Measurements from ENCODE around the gene GXYLT1. TPM values are rescaled to one million over a fixed set of nuclear protein-coding genes. Genes with fewer than 3 reads are reported as not detected.

Gene GXYLT1
- total and polyA plus RNA-seq, 8 donors = 1.4 to 17.6 (median 6.1) TPM

DNA sequence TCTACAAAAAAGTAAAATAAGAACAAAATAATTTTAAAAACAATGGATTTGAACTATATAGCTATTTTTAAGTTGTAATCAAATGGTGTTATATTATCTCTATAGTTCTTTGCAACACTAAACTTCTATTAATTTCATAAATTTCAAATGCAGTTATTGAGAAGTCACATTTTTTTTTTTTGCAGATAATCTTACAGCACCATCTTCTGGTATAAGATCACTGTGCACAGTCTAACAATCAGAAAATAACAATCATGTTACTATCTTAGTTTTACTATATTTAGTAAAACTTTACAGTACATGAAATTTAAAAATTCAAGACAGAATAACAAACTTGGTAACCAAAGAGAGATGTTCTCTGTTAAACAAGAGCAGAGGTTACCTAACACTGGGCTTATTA, 40.6 kb downstream of the GXYLT1 start:
- no peaks in the 10 kb centered on the region for H3K9me3 ChIP-seq
- intact Hi-C loops (cut with DNase I; ENCODE audit: low total_unique reads) = no loop called here
- no peak for DNase-seq
- TF ChIP-seq, protein P1, sequence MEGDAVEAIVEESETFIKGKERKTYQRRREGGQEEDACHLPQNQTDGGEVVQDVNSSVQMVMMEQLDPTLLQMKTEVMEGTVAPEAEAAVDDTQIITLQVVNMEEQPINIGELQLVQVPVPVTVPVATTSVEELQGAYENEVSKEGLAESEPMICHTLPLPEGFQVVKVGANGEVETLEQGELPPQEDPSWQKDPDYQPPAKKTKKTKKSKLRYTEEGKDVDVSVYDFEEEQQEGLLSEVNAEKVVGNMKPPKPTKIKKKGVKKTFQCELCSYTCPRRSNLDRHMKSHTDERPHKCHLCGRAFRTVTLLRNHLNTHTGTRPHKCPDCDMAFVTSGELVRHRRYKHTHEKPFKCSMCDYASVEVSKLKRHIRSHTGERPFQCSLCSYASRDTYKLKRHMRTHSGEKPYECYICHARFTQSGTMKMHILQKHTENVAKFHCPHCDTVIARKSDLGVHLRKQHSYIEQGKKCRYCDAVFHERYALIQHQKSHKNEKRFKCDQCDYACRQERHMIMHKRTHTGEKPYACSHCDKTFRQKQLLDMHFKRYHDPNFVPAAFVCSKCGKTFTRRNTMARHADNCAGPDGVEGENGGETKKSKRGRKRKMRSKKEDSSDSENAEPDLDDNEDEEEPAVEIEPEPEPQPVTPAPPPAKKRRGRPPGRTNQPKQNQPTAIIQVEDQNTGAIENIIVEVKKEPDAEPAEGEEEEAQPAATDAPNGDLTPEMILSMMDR (IDR thresholded peaks at IDR 0.05) = no peak
- no peak for TF ChIP-seq POLR2A (IDR thresholded peaks at IDR 0.05)
- no peak for TF ChIP-seq EP300 (IDR thresholded peaks at IDR 0.05)
- no peaks in the 10 kb centered on the region for H3K27me3 ChIP-seq
- no peak overlapping the region for H3K4me3 ChIP-seq
- peaks cover 0 to 16% (median 2%) of the 10 kb centered on the region in 4 donors for H3K36me3 ChIP-seq
- no peaks in the 10 kb centered on the region for H3K4me1 ChIP-seq
- no peak overlapping the region for H3K27ac ChIP-seq

DNA sequence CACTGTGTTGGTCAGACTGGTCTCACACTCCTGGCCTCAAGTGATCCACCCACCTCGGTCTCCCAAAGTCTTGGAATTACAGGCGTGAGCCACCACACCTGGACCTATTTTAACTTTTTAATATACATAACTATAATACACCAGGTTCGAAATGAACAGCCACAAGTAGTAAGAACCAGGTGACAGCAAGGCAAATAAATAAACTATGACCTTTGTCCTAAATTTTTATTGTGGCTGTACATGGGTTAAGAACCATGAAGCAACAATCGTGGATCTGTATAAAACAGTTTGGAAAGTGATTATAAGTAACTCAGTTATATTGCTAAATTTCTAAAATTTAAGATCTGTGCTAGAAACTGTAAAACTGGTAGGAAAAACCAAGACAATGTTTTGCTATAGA, 41.5 kb downstream of the GXYLT1 start:
- no peak for DNase-seq
- TF ChIP-seq, protein P1 (IDR thresholded peaks at IDR 0.05) = no peak
- TF ChIP-seq POLR2AphosphoS5 (IDR thresholded peaks at IDR 0.05) (no peak), EP300 (IDR thresholded peaks at IDR 0.05) (no peak), POLR2A (IDR thresholded peaks at IDR 0.05) (no peak)
- 73 to 91% (median 88%) methylated on average over 4 of the region's 4 CpGs for WGBS, 5 donors
- H3K4me3 ChIP-seq = no peak overlapping the region
- intact Hi-C loops (cut with DNase I; ENCODE audit: low total_unique reads) = no loop called here
- H3K27me3 ChIP-seq = no peaks in the 10 kb centered on the region
- H3K9me3 ChIP-seq = no peaks in the 10 kb centered on the region
- H3K36me3 ChIP-seq = peaks cover 0 to 11% (median 2%) of the 10 kb centered on the region in 4 donors
- H3K4me1 ChIP-seq = no peaks in the 10 kb centered on the region
- H3K27ac ChIP-seq = no peak overlapping the region

DNA sequence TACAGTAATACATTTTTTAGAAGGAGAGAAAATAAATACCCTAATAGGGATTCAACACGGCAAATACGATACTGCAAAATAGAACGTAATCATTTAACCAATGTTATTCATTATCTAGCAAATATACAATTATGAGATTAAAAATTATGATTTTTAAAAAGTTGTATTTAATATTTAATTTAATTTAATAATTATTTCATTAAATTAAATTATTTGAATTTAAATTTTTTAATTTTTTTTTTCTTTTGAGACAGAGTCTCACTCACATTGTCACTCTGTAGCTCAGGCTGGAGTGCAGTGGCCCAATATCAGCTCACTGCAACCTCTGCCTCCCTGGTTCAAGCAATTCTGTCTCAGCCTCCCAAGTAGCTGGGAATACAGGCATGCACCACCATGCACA, 42.0 kb downstream of the GXYLT1 start:
- TF ChIP-seq POLR2AphosphoS5 (IDR thresholded peaks at IDR 0.05) (no peak), POLR2A (IDR thresholded peaks at IDR 0.05) (no peak), EP300 (IDR thresholded peaks at IDR 0.05) (no peak)
- TF ChIP-seq, protein P1 (IDR thresholded peaks at IDR 0.05) = no peak
- H3K36me3 ChIP-seq = peaks cover 0 to 11% (median 2%) of the 10 kb centered on the region in 4 donors
- DNase-seq = no peak
- 95 to 98% (median 96%) methylated on average over 3 of the region's 3 CpGs for WGBS, 5 donors
- intact Hi-C loops (cut with DNase I; ENCODE audit: low total_unique reads) = no loop called here
- no peaks in the 10 kb centered on the region for H3K9me3 ChIP-seq
- H3K4me3 ChIP-seq = no peak overlapping the region
- H3K27me3 ChIP-seq = no peaks in the 10 kb centered on the region
- H3K27ac ChIP-seq = no peak overlapping the region
- peaks cover 0 to 1% (median 0%) of the 10 kb centered on the region in 4 donors for H3K4me1 ChIP-seq

DNA sequence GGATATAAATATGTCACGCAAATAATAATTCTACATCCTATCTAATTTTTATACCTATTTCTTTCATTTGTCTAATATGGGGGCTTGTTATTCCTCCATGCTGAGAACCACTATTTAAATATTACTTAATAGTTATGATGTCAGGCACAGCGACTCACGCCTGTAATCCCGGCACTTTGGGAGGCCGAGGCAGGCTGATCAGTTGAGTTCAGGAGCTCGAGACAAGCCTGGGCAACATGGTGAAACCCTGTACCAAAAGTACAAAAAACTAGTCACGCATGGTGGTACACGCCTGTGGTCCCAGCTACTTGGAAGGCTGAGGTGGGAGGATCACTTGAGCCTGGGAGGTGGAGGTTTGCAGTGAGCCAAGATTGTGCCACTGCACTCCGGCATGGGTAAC, 45.2 kb downstream of the GXYLT1 start:
- DNase-seq = no peak
- Histone ChIP-seq H3K27me3 (no peaks in the 10 kb centered on the region), H3K36me3 (peaks cover 0 to 17% (median 16%) of the 10 kb centered on the region in 4 donors), H3K4me3 (no peak overlapping the region), H3K4me1 (peaks cover 0 to 8% (median 0%) of the 10 kb centered on the region in 4 donors), H3K9me3 (no peaks in the 10 kb centered on the region), H3K27ac (no peak overlapping the region)
- intact Hi-C loops (cut with DNase I; ENCODE audit: low total_unique reads) = no loop called here
- TF ChIP-seq, protein P1 (IDR thresholded peaks at IDR 0.05) = no peak
- TF ChIP-seq POLR2AphosphoS5 (IDR thresholded peaks at IDR 0.05) = no peak
- no peak for TF ChIP-seq EP300 (IDR thresholded peaks at IDR 0.05)
- no peak for TF ChIP-seq POLR2A (IDR thresholded peaks at IDR 0.05)
- 88 to 98% (median 97%) methylated on average over 9 of the region's 9 CpGs for WGBS, 5 donors

Measured in stomach (tissue), 9 donors.